Stimulated activated CD4-positive, alpha-beta T cell treated with anti-CD3 and anti-CD28 coated beads, TNF-alpha, amount 100 ng/mL, for 24 hours (primary cell): ENCODE measurements around the gene DUSP22.
A peak's percentile ranks its signal among the peaks of the same experiment; 100 is the strongest.

Experiments
- DNase-seq, 3 experiments: peaks; one replicate each; pipeline ENCODE4 v3.0.0-alpha.2; 2020; ENCODE audit warnings: low read depth in 3 of 3

DUSP22 gene

DNA sequence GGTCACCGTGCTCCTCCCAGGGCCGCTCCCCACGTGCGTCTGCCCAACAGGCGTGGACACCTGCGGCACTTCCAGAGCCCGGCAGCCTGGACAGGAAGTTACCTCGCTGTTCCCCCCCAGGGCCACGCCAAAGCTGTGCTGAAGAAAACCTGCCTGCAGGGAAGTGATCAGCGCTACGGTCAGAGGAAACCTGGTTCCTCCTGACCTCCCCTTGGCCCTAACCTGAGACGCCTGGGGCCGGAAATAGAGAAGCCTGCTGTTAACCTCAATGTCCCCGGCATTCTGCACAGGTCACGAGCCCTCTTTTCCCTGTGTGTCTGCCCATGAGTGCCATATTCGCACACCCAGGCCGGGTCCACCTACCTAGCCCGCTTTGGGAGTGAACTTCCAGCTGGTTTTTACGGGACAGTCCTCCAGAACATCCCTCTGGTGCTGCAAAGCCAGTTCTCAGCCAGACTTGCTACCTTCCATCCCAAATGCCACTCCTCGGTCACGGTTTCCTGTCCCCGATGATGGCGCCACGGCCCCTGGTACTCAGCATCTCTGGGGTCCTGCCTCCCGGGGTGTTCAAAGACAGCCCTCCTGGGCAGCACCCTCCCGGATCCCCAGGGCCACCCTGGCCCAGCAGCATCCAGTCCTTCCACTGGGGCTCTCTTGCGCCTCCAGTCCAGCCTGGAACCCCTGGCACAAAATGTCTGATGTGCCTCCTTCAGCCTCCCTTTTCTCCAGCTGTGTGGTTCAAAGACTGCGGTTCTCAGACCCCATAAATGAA lies 87.3 kb downstream of the DUSP22 start:
- DNase-seq = no peak

DNA sequence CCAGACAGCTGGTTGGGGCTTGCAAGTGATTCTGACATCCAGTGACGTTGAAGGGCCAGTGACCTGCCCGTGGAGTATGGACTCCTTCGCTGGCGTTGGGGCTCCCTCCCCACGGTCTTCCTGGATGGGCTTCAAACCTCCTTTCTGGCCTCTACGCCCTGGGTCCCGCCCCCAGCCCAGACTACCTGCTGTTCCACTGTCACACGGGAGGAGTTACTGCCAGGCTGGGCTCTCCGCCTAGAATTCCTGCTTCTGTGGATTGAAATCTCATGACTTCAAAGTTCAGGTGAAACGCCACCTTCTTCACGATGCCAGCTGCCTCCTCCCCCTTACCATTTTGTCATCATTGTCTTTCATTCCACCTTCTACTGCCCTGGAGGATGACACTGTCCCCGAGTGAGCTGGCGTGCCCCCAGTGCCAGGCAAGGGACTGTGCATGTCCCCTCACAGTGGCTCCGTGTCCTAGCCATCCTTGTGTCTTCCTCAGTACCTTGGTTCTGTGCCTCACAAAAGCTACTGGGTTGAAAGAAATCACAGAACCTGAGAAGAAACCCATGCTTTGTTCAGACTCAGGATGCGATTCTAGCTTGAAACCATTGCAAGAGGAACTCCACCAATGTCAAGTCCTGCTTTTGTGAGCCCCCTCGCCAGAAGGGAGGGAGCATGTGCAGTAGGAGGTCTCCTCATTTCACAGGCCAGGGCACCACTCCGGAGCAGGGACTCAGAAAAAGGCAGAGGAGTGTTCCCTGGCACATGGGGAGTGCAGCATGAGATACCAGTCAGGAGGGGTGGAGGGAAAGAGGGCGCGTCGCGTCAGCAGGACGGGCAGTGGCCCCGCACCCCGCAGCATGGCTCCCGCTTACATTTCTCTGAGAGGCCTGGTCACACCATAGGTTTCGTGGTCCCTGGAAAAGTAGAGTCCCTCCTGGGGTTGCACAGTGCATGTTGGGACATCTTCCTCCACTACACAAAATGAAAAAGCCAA lies 88.2 kb downstream of the DUSP22 start:
- no peak for DNase-seq

DNA sequence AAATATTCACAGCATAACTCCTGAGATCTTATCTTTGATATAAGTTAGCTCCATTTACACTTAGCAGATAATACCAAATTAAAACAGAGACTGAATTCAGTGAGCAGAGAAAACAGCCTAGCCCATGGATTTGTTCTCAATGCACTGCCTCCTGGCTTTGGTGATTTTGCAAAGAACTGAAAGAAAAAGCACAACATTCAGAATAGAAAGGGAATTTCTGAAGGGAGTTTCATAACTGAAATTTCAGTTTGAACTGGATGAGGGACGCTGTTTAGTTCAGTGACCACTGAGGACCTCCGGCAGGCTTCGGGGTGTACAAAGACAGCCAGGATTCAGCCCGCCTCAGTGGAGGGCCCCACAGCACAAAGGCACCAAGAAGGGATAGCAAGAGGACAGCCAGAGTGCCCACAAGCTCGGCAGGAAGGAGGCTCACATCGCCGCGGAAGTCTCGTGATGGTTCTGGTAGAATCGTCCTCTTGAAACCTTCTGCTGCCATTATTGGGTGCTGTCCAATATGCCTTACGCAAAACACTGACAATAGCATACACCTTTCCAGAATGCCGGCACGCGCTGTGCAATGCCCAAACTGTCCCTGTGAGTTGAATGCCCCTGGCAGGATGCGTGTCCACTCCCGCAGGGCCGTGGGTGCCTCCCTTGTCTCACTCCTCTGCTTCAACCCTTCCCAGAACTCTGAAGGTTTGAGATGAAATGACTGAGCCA lies 89.6 kb downstream of the DUSP22 start:
- DNase-seq = no peak

DNA sequence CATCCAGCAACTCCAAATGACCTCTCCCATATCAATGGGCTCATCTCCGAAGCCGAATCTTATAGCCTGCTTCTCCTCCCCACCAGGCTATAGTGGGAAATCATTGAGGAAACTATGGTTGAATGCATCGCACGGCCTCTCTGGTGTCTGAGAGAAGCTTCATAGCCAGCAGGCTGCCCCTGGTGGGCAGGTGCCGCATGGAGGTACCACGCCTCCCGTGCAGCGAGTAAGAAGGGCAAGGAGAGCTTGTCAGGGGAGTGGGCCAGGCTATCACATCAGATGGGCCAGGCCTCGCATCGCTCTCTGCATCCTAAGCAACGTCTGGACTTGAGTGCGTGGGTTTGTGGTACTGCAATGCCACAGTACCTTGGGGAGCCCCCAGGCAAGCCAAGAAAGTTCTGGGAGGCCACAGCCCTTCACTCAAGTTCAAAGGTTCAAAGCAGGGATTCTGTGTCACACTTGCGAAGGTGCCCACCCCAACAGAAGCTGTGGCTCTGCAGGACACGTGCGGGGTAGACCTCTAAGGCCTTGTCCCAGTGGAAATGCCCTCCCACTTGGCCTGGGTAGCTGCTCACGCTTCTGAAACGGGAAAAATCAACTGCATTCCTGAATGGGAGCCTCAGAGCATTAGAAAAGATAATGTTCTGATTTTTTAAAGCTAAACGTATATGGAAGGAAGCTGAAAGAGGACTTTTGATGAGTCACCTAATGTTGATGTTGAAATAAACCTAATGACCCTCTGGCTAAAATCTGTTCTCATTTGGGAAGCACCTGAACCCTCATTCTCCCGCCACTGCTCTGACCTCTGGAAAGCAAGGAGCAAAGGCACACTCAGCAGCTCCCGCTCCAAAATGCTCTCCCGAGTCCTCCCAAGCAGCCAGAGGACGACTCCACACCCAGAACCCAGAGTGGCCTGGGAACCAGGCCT lies 90.9 kb downstream of the DUSP22 start:
- DNase-seq = no peak

DNA sequence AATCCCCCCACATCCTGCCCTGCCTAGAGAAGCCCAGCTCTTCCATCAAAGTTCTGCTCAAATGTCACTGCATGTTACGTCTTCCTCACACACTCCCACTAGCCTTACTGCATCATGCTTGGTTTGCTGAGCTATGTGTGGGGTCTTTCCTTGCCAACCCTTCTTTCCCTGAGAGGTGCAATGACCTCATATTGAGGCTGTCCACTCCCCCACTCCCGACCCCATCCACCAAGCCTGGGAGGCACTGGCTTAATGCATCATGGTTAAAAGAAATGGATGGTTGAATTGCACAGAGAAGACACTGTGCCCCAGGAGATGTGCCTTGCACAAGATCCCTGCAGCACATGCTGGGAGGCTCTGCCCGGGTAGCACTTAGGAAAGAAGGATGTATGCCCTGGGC lies 91.6 kb downstream of the DUSP22 start:
- DNase-seq = no peak

DNA sequence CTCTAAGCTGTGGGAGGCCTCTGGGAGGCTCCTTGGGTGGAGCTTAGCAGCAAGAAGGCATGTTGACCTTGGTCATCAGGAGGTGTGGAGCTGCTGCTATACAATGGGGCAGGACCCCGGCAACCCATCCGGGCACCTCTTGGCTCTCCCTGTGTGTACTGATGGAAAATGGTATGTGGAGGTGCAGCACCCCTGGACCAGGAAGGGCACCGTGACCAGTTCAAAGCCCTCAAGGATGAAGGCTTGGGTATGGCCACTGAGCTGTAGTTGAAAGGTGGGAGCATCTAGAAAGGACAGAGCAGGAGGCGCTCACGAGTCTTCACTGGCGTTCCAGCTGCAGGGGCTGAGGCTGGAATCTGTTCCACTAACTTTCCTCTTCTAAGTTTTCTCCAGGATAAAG lies 92.6 kb downstream of the DUSP22 start:
- DNase-seq = no peak

GRCh38 chr6:385614-386013 lies 93.3 kb downstream of the DUSP22 start:
- no peak for DNase-seq

DNA sequence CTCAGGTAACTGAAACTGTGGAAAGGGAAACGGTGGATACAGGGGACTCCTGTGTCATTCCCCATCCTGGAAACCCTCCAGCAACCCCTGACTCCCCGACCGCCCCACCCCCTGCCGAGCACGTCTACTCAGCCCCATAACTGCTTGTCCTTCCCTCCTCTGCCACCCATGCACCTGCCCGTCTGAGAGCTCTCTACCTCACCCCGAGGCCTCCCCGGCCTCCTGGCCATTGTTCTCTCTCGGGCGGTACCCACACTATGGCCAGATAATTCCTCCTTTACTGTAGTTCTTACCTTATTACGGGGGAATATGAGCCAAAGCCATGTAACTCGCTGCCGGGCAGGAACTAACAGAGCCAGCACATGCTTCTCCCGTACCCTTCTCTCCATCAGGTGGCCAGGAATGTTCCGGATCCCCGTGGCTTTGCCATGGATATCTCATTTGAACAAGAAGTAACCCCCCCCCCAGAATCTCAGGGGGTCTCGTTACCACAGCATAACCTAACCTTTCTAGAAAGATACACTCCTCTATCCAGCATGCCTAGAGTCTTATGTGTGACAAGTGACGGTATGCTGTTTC lies 94.5 kb downstream of the DUSP22 start:
- DNase-seq = no peak

GRCh38 chr6:387293-387741 lies 95.0 kb downstream of the DUSP22 start:
- no peak for DNase-seq

- no peak for DNase-seq
These were observed 96.1 kb downstream of the DUSP22 start for GRCh38 chr6:388202-388903.

- DNase-seq = no peak
These were observed 96.9 kb downstream of the DUSP22 start for GRCh38 chr6:389143-389542.

- DNase-seq = no peak
These were observed 97.3 kb downstream of the DUSP22 start for GRCh38 chr6:389622-390021.

DNA sequence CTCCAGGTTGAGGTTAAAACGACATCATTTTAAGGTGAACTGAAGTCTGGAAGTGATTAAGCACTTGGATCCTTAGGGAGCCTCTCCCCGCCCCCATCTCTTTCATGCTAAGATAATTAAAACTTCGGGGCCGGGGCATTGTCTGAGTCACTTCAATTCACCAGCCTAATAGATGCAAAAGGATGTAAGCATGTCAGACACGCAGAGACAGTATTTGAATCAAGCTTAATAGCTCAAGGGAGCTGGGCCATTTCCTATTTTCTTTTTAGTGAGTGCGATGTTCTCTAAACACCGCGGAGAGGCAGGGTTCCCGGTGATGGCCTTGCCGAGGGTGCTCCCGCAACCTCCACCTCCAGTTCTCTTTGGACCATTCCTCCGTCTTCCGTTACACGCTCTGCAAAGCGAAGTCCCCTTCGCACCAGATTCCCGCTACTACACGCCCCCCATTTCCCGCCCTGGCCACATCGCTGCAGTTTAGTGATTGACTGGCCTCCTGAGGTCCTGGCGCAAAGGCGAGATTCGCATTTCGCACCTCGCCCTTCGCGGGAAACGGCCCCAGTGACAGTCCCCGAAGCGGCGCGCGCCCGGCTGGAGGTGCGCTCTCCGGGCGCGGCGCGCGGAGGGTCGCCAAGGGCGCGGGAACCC lies 98.7 kb downstream of the DUSP22 start:
- DNase-seq = no peak

DNA sequence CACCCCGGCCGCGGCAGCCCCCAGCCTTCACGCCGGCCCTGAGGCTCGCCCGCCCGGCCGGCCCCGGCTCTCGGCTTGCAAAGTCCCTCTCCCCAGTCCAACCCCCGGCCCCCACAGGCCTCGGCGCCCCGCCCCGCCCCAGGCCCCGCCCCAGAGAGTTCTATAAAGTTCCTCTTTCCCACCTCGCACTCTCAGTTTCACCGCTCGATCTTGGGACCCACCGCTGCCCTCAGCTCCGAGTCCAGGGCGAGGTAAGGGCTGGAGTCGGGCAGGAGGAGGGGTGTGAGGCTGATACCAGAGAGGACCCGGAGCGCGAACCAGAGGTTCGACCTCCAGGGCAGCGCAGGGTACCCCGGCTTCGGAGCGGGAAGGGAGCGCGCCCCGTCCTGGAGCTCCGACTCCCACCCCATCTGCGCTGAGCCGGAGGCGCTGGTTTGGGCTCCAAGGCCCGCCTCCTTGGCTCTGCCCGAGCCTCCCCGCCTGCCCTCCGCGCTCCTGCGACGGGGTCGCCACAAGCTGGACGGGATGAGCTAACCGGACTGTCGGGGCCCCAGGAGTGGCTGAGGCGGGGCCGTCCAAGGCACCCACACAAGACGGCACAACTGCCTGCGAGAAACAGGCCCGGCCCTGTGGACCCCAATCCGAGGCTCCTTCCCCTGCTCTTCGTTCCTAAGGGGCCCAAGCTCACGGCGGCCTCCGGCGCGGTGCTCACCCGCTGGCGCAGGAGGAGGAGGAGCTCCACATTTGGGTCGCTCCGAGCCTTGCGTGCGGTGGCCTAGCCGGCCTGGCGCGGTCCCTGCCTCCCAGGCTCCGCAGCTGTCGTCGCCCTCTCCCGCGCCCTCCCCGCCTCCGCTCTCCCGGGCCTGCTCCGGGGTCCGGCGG lies 99.5 kb downstream of the DUSP22 start, which contains the start of gene IRF4:
Gene IRF4 (plus strand): TSS at position 194 of the 882 bp plus-strand sequence. CDS start 1,401 bp downstream, outside the sequence.
- peak; percentile 61 to 79 (median 64) for DNase-seq

- no peak for DNase-seq
These were observed 100.4 kb downstream of the DUSP22 start for GRCh38 chr6:392441-393390.

DNA sequence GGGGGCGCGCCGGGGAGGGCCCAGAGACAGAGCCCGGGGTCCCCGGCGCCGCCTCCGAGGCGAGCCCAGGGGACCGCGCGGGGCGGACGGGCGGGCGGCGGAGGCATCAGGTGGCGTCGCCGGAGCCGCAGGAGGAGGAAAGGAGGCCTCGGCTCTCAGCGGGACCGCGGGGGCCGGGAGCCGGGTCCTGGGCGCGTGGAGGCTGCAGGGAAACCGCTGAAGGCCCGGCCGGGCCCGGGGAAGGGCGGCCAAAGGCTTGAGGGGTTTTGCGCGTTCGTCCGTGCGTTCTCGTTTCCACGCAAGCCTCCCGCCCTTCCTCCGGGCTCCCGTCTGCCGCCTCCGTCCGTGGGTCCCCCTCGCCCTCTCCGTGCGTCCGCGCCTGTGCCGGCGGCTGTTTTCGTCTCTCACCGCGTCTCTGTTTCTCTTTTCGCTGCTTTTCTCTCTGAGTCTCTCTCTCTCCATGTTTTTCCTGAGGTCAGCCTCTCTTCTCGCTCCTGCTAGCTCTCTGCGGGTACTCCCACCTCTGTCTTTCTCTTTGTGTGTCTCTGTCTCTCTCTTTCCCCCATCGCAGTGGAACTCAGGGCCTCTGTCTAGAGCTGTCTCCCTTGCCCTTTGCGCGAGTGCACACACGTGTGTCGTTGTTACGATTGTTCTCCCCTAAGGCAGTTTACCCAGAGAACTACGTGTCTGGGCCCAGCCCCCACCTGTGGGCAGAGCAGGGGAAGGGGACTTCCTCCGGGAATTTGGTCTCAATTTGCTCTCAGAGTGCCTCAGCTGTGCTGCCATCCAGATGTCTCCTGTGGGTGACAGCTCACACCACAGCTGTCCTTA lies 101.3 kb downstream of the DUSP22 start:
- DNase-seq = no peak
